Vagina (tissue), 2 donors: ENCODE results near the gene CLEC4E. TPM values are rescaled to one million over a fixed set of nuclear protein-coding genes. Genes with fewer than 3 reads are reported as not detected.

Source experiments
- DNase-seq, 2 donors: peaks; one replicate each; pipeline ENCODE4 v3.0.0-alpha.2; 2017; ENCODE audit errors: extremely low spot score in 2 of 2
- H3K27ac ChIP-seq: fragments of 200-600 bp; sonication (generic); one replicate; pipeline ENCODE4 v1.5.1; 2019
- H3K27me3 ChIP-seq: fragments of 200-600 bp; sonication (generic); one replicate; pipeline ENCODE4 v1.5.1; 2019
- H3K36me3 ChIP-seq, 2 donors: fragments of 200-600 bp; sonication (generic); one replicate each; pipeline ENCODE4 v1.5.1; 2017 to 2019
- H3K4me1 ChIP-seq: fragments of 200-600 bp; sonication (generic); one replicate; pipeline ENCODE4 v1.5.1; 2019
- H3K4me3 ChIP-seq, 2 donors: fragments of 200-600 bp; sonication (generic); 1 replicate in 1 of 2; 2 replicates in 1 of 2; pipeline ENCODE4 v1.5.1; 2016 to 2019
- H3K9me3 ChIP-seq: fragments of 200-600 bp; sonication (generic); one replicate; pipeline ENCODE4 v1.5.1; 2019
- CTCF ChIP-seq, 3 experiments: fragments of 450-650 bp in 2 of 3; fragments of 200-600 bp in 1 of 3; sonication (generic) in 1 of 3; IDR thresholded peaks; one replicate each; pipeline ENCODE4 v1.5.1; 2017 to 2019; ENCODE audit warnings: antibody characterized with exemption in 3 of 3, mild to moderate bottlenecking in 2 of 3, moderate library complexity in 2 of 3
- POLR2A ChIP-seq, 2 donors: fragments of 450-650 bp; IDR thresholded peaks; one replicate each; pipeline ENCODE4 v1.6.1; 2017; ENCODE audit warnings: antibody characterized with exemption in 2 of 2, mild to moderate bottlenecking in 2 of 2, moderate library complexity in 2 of 2
- POLR2AphosphoS5 ChIP-seq, 2 donors: sonication (generic); formaldehyde crosslinking; IDR thresholded peaks; one replicate each; pipeline ENCODE4 v1.9.0; 2017; ENCODE audit warnings: antibody characterized with exemption in 2 of 2, mild to moderate bottlenecking in 2 of 2, low read depth in 1 of 2; ENCODE audit not compliant: insufficient read depth in 1 of 2
- intact Hi-C: fragments of 100-400 bp; cut with DNase I; formaldehyde crosslinking; loops from one replicate; pipeline ENCODE4 v1.15.1; 2023
- total RNA-seq: library from RNA; depleted of rRNA; stranded (reverse); fragments of >200 nt; gene quantifications from one replicate; pipeline ENCODE4 v1.2.3, GENCODE V29; 2016

Gene CLEC4E
- total RNA-seq, 1 donor from 2014 or later, result not detected

- H3K4me3 ChIP-seq, result no peak overlapping the region
- no peaks in the 10 kb centered on the region for H3K4me1 ChIP-seq
- no peaks in the 10 kb centered on the region for H3K9me3 ChIP-seq
- H3K27ac ChIP-seq, result no peak overlapping the region
- no peaks in the 10 kb centered on the region for H3K27me3 ChIP-seq
- no peaks in the 10 kb centered on the region for H3K36me3 ChIP-seq
- DNase-seq, result no peak
- intact Hi-C loops, result no loop called here
- TF ChIP-seq POLR2A (IDR thresholded peaks at IDR 0.05), result no peak
- TF ChIP-seq CTCF (IDR thresholded peaks at IDR 0.05), result no peak
- no peak for TF ChIP-seq POLR2AphosphoS5 (IDR thresholded peaks at IDR 0.05; ENCODE audit: insufficient read depth in 1 of 2, low read depth in 1 of 2)
These were observed 8.7 kb upstream of the CLEC4E start for GRCh38 chr12:8549381-8549780.

- Histone ChIP-seq H3K27ac (no peak overlapping the region), H3K36me3 (no peaks in the 10 kb centered on the region), H3K9me3 (no peaks in the 10 kb centered on the region), H3K27me3 (no peaks in the 10 kb centered on the region), H3K4me1 (no peaks in the 10 kb centered on the region), H3K4me3 (no peak overlapping the region)
- no peak for DNase-seq
- intact Hi-C loops, result no loop called here
- TF ChIP-seq POLR2AphosphoS5 (IDR thresholded peaks at IDR 0.05; ENCODE audit: insufficient read depth in 1 of 2, low read depth in 1 of 2) (no peak), POLR2A (IDR thresholded peaks at IDR 0.05) (no peak), CTCF (IDR thresholded peaks at IDR 0.05) (no peak)
These were observed 7.5 kb upstream of the CLEC4E start for GRCh38 chr12:8548192-8548591.

DNA sequence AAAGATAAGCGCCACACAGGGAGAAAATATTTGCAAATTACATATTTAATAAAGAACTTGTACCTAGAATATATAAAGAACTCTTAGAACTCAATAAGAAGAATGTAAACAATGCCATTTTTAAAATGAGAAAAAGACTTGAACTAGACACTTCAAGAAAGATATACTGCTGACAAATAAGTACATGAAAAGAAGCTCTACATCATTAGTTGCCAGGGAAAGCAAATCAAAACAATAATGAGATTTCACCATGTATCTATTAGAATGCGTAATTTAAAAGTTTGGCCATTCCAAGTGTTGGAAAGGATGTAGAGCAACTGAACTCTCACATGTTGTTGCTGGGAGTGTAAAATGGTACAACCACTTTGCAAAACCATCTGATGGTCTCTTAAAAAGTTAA, 6.9 kb upstream of the CLEC4E start:
- Histone ChIP-seq H3K4me1 (no peaks in the 10 kb centered on the region), H3K9me3 (no peaks in the 10 kb centered on the region), H3K27me3 (no peaks in the 10 kb centered on the region), H3K36me3 (no peaks in the 10 kb centered on the region), H3K4me3 (no peak overlapping the region), H3K27ac (no peak overlapping the region)
- DNase-seq, result no peak
- intact Hi-C loops, result no loop called here
- no peak for TF ChIP-seq POLR2AphosphoS5 (IDR thresholded peaks at IDR 0.05; ENCODE audit: insufficient read depth in 1 of 2, low read depth in 1 of 2)
- no peak for TF ChIP-seq POLR2A (IDR thresholded peaks at IDR 0.05)
- no peak for TF ChIP-seq CTCF (IDR thresholded peaks at IDR 0.05)

DNA sequence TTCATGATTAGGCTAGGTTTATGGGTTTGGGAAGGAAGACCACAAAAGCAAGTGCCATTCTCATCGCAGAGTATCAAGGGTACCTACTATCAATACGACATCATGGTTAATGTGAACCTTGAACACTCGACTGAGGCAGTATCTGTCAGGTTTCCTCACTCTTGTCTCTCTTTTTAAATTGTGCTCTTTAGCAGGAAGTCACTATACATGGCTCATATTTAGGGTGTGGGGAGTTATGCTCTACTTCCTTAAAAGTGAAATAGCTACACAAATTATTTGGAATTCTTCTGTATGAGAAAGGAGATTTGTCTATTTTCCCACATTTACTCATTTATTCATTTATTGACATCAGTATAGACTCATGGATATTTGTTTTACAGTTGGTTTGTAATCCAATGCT, 5.9 kb upstream of the CLEC4E start:
- Histone ChIP-seq H3K36me3 (no peaks in the 10 kb centered on the region), H3K9me3 (no peaks in the 10 kb centered on the region), H3K4me3 (no peak overlapping the region), H3K27ac (no peak overlapping the region), H3K4me1 (no peaks in the 10 kb centered on the region), H3K27me3 (no peaks in the 10 kb centered on the region)
- no peak for TF ChIP-seq POLR2A (IDR thresholded peaks at IDR 0.05)
- TF ChIP-seq CTCF (IDR thresholded peaks at IDR 0.05), result no peak
- TF ChIP-seq POLR2AphosphoS5 (IDR thresholded peaks at IDR 0.05; ENCODE audit: insufficient read depth in 1 of 2, low read depth in 1 of 2), result no peak
- intact Hi-C loops, result no loop called here
- no peak for DNase-seq

GRCh38 chr12:8544295-8544694, 3.6 kb upstream of the CLEC4E start:
- peak; percentile 70 to 84 (median 82) for TF ChIP-seq CTCF (IDR thresholded peaks at IDR 0.05)
- no peak for TF ChIP-seq POLR2AphosphoS5 (IDR thresholded peaks at IDR 0.05; ENCODE audit: insufficient read depth in 1 of 2, low read depth in 1 of 2)
- intact Hi-C loops, result no loop called here
- Histone ChIP-seq H3K36me3 (no peaks in the 10 kb centered on the region), H3K4me3 (no peak overlapping the region), H3K9me3 (no peaks in the 10 kb centered on the region), H3K27me3 (no peaks in the 10 kb centered on the region), H3K4me1 (no peaks in the 10 kb centered on the region), H3K27ac (no peak overlapping the region)
- no peak for DNase-seq
